Measurements from ENCODE around the gene PTPN2.

Gene PTPN2

DNA sequence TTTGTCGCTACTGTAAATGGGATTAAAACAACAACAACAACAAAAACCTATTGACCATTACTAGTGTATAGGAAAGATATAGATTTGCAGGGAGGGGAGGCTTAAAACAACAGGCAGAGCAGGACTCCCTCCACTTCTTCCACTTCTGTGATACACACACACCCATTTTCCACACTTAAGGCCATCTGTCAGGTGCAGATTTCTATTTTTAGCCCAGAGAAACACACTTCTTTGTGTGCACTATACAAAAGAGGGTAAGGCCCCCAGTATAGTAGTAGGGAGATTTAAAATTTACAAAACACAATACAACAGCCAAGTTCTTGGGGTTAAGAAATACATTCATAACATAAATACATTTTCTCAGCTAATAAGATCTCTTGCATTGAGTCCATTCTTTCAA, 22.4 kb downstream of the PTPN2 start:
- in situ Hi-C loops (cut with HindIII; ENCODE audit: low sequenced_read_pairs): no loop called here

- in situ Hi-C loops (cut with HindIII; ENCODE audit: low sequenced_read_pairs): no loop called here
These were observed 23.5 kb downstream of the PTPN2 start for GRCh38 chr18:12860530-12860929.

DNA sequence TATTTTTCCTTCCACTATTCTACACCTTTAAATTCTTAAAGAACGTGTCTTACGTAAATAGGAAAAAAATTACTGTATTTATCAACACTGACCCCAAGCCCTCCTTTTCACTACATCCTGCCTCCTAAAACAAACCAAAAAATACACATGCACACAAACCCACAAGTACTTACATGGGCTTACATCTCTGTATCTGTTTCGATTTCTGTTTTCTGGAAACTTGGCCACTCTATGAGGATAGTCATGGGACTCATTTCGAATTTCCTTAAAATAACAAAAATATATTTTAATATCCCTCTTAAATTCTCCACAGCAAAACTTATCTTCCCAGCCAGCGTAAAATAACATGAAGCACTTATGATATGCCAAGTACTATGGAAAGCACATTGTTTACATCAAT, 25.0 kb downstream of the PTPN2 start:
- in situ Hi-C loops (cut with HindIII; ENCODE audit: low sequenced_read_pairs): no loop called here

GRCh38 chr18:12857991-12858544, 26.0 kb downstream of the PTPN2 start:
- in situ Hi-C loops (cut with HindIII; ENCODE audit: low sequenced_read_pairs): no loop called here

DNA sequence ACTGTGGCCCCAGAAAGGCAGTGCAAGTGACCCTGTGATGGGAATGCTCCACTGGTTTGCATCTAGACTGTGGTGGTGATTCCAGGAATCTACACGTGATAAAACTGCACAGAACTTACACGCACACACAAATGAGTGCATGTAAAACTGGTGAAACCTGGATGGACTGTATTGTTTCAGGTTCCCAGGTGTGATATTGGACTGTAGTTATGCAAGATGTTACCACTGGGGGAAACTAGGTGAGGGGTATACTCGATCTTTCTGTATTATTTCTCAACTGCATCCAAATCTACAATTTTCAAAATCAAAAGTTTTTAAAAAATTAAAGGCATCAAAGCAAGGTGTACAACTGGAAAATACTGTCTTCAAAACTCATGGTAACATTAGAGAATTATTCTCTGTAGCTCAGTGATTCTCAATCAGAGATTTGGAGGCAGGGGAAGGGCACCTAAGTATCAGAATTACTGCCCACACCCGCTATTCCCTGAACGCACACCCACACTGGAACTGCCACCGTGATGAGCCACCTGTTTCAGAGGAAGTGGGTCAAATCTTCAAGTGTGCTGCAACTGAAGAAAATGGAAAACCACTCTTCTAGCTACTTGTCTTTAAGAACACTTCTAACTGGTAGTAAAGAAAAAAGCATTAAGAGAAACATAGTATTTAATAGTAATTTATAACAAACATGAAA, 26.7 kb downstream of the PTPN2 start:
- in situ Hi-C loops (cut with HindIII; ENCODE audit: low sequenced_read_pairs): no loop called here

DNA sequence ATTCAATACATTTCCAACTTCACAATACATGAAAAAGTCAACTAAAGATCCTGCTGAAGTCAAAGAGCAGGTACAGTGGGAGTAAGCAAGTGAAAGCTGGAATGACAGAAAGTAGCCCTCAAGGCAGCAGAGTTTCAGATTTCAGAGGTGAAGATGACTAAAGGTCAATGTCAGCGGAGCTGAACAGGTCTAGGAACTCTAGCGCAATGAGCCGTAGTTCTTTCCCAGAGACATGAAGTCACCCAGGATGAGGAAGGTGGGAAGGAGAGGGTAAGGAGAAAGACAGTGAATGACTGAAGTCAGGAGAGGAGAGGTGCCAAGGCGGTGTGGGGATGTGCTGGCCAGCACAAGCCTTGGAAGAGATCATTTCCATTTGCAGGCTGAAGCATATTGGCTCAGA, 28.1 kb downstream of the PTPN2 start:
- in situ Hi-C loops (cut with HindIII; ENCODE audit: low sequenced_read_pairs): no loop called here

DNA sequence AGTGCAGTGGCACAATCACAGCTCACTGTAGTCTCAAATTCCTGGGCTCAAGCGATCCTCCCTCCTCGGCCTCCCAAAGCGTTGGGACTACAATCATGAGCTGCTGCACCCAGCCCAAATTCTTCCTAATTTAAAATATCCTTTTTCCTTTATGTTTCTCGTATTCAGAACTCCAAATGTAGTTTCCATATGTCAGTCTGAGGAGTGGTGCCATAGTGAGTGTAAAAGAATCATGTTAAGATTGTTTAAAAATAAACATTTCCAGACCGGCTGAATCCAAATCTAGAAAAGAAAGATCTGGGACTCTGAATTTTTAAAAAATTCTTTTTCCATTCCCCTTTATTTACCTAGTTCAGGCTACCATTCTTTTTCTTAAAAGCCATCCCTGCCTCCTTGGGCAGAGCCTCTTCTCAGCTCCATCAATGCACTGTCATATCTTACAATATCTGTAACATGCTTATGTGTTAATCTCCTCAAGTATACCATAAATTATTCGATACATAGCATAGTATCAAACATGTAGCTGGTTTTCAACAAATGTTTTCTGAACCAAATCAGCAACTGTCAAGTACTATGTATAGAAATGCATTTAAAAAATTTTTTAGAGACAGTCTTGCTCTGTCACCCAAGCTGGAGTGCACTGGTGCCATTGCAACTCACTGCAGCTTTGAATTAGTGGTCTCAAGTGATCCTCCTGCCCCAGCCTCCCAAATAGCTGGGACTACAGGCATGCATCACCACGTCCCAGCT, 31.3 kb downstream of the PTPN2 start:
- in situ Hi-C loops (cut with HindIII; ENCODE audit: low sequenced_read_pairs): no loop called here

DNA sequence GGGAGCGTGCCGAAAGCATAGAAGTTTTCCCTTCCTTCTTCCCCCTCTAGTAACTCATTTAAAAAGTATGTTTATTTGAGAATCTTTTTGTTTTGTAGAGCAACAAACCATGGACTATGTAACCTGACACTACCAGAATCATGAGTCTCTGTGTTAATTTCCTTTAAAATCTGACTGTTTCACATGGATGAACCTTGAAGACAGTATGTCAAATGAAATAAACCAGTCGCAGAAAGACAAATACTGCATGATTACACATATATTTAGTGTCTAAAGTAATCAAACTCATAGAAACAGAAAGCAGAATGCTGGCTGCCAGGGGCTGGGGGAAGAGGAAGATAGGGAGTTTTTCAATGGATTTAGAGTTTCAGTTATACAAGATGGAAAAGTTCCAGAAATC, 32.3 kb downstream of the PTPN2 start:
- in situ Hi-C loops (cut with HindIII; ENCODE audit: low sequenced_read_pairs): no loop called here

GRCh38 chr18:12849548-12849947, 34.5 kb downstream of the PTPN2 start:
- in situ Hi-C loops (cut with HindIII; ENCODE audit: low sequenced_read_pairs): loop anchor here (5.0 kb wide), 2 partner anchors 68 to 107 kb away; no protein-coding TSS in a partner anchor

DNA sequence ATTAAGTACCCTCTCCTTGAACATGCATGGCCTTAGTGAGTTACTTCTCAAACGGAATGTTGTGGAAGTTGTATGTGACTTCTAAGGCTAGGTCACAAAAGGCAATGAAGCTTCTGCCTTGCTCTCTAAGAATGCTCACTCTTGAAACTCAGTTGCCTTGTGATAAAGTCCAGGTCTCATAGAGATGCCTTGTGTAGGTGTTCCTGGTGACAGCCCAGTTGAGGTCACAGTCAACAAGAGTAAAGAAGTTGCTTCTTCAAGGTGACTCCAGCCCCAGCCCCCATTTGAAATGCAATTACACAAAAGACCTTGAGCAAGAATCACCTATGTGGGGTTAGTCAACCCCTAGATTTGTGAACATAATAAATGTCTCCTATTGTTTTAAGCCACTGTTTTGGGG, 35.6 kb downstream of the PTPN2 start:
- in situ Hi-C loops (cut with HindIII; ENCODE audit: low sequenced_read_pairs): loop anchor here (5.0 kb wide), 2 partner anchors 69 to 106 kb away; no protein-coding TSS in a partner anchor

- in situ Hi-C loops (cut with HindIII; ENCODE audit: low sequenced_read_pairs): no loop called here
These were observed 39.6 kb downstream of the PTPN2 start for GRCh38 chr18:12844391-12844790.

- in situ Hi-C loops (cut with HindIII; ENCODE audit: low sequenced_read_pairs): no loop called here
These were observed 40.4 kb downstream of the PTPN2 start for GRCh38 chr18:12843420-12844350.

DNA sequence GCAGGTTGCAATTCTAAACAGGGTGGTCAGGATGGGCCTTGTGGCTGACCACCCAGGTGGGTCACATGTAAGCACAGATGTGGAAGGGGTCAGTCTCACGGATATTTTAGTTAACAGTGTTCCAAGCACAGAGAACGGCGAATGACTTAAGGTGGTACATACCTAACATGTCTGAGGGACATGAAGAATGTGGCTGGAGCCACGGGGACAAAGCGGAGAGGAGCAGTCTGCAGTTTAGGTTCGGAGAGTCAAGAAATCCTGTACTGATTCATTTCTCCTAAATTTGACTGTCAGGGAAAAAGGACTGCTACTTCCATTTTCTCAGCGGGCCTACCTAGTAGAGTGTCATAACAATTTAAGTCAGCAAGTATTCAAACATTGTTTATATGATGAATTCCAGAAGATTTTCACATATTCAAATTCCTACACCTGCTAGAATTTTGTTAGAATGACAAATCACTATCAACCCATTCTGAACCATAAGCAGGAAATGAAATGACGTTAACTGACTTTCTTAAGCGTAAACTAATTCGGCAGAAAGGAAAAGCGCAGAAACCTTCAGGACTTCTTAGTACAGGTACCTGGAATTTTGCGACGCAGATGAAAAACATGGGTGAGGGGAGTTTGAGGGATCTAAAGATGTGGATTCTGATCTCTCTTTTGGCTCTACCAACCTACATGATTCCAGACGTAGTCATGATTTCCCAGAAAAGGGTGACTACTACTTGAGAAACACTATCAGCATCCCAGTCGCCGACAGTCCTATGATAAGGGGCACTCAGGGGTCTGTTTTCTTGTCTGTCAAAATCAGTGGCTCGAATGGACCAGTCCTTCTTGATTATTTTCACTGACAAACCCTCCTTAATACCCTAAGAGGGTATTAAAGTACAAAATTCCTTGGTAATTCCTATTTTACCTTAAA, 41.3 kb downstream of the PTPN2 start:
- in situ Hi-C loops (cut with HindIII; ENCODE audit: low sequenced_read_pairs): no loop called here

- in situ Hi-C loops (cut with HindIII; ENCODE audit: low sequenced_read_pairs): no loop called here
These were observed 43.0 kb downstream of the PTPN2 start for GRCh38 chr18:12841070-12841469.

DNA sequence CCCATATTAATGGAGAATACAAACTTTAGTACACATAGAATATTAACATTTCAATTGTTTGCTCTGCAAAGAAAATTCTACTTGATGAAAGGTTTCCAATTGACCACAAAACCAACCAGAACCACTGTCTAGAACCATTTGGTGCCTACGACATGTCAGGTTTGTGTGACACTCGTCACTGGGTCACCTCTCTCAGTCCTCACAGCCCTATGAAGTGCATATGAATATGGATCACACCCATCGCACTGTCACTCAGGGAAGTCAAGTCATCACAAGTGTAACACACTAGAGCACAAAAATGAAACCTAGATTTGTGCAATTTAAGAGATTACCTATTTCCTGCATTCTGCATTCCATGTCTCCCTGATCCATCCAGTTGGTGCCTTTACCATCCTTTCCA, 43.7 kb downstream of the PTPN2 start:
- in situ Hi-C loops (cut with HindIII; ENCODE audit: low sequenced_read_pairs): no loop called here

DNA sequence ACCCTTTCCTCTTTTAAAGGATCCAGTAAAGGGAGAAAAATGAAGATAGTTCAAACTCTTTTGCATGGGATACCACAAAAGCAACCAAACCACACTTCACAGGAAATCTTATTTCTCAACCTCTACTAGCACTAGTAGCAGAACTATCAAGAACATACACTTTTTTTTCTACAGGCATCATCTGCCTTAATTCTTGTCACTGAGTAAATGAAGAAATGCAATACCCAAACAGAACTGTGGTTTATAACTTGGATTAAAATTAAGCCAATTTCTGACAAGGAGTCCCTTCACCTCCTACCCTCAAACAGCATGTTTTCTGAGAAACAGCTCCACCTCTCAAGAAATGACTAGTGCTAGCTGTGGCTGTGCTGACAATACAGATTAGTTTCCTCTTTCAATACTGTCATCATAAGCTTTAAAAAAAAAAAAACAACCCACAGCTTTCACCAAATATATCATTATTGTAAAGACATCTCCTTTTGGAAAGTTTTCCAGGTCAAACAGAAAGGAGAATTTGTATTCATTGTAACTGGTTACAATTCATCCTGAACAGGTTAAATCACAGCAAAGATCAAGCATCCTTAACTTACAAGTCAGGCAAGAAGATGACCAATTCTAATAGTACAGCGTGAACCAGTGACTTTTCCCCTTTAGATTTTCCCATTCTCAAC, 44.4 kb downstream of the PTPN2 start:
- in situ Hi-C loops (cut with HindIII; ENCODE audit: low sequenced_read_pairs): no loop called here

DNA sequence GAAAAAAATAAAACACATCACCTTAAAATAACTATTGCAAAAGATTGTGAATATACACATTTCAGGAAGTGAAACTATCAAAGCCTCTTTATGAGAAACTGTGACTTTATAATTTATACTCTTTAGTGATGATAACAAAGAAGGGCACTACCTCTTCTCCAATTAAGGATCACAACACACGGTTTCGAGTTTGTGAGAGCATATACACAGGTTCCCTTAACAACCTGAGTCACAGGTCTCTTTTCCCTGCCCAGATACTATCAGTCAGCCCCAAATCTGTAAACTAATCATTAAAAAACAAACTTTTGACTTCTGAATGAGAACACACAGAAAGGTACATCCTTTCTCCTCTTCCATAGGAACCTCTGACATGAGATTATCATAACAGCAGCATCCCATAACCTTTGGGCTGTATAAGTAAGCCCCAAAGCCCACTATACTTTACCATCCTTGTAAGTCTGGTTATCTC, 44.9 kb downstream of the PTPN2 start:
- in situ Hi-C loops (cut with HindIII; ENCODE audit: low sequenced_read_pairs): no loop called here

DNA sequence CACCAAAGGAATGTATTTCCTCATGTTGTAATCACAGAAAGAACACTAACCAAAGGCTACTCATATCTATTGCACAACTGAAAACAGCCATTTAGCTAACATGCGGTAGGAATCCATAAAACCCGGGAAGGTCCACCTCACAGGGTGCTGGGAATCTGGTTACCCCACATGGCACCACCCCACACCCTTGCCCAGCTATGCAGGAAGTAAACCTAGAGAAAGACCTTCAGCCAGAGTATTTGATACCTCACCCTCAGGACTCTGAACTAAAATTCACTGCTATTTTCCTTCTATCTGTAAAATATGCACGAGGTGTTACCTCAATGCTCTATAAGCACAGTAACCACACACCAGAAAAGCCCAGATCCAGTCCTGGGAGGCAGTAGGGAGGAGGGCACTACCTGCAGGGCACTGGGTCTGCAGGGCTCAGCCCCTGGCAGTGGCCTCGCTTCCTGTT, 45.8 kb downstream of the PTPN2 start:
- in situ Hi-C loops (cut with HindIII; ENCODE audit: low sequenced_read_pairs): no loop called here

DNA sequence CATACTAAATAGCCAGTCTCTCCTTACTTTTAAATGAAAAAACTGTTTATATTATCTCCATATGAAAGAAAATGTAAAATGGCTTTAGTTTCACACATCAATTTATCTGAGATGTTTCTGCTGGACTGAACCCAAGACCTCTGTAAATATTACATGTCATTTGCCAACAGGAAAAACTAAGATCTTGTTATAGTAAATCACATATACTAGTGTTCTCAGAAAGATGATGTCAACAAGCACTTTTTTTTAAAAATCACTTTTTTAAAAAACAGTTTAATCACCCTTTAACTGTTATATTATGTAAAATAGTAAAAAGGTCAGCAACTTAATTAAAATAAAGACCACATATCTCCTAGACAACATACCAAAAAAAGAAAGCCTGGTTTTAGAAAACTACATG, 46.3 kb downstream of the PTPN2 start:
- in situ Hi-C loops (cut with HindIII; ENCODE audit: low sequenced_read_pairs): no loop called here
